ENCODE results near the gene HAUS7.

Gene HAUS7

GRCh38 chrX:153459986-153460385, 10.4 kb downstream of the HAUS7 start:
- Histone ChIP-seq H3K9ac (ENCODE audit: insufficient read length) (no peak overlapping the region), H3K9me3 (ENCODE audit: low read depth, low read length) (no peaks in the 10 kb centered on the region), H3K4me3 (no peak overlapping the region), H3K27ac (no peak overlapping the region), H3K36me3 (ENCODE audit: insufficient read depth, low read length) (peaks cover 6% of the 10 kb centered on the region; the same call in 1 of the 2 replicates)
- no peak for TF ChIP-seq POLR2AphosphoS5 (IDR thresholded peaks at IDR 0.05; ENCODE audit: borderline replicate concordance, low read depth, low read length)
- no peak for TF ChIP-seq EZH2 (IDR thresholded peaks at IDR 0.05)
- no peak for TF ChIP-seq FOXP2 (optimal IDR thresholded peaks at IDR 0.05; ENCODE audit: control extremely low read depth, extremely low read length, insufficient read depth)
- no peak for DNase-seq (ENCODE audit: low read depth, low spot score)

GRCh38 chrX:153458476-153458875, 11.9 kb downstream of the HAUS7 start:
- Histone ChIP-seq H3K9me3 (ENCODE audit: low read depth, low read length) (no peaks in the 10 kb centered on the region), H3K27ac (no peak overlapping the region)

GRCh38 chrX:153457827-153458466, 12.4 kb downstream of the HAUS7 start:
- Histone ChIP-seq H3K27ac (no peak overlapping the region), H3K36me3 (ENCODE audit: insufficient read depth, low read length) (peaks cover 6% of the 10 kb centered on the region; the same call in 1 of the 2 replicates), H3K4me3 (no peak overlapping the region), H3K9me3 (ENCODE audit: low read depth, low read length) (no peaks in the 10 kb centered on the region), H3K9ac (ENCODE audit: insufficient read length) (no peak overlapping the region)
- DNase-seq (ENCODE audit: low read depth, low spot score), result no peak
- no peak for TF ChIP-seq POLR2AphosphoS5 (IDR thresholded peaks at IDR 0.05; ENCODE audit: borderline replicate concordance, low read depth, low read length)
- no peak for TF ChIP-seq EZH2 (IDR thresholded peaks at IDR 0.05)
- no peak for TF ChIP-seq FOXP2 (optimal IDR thresholded peaks at IDR 0.05; ENCODE audit: control extremely low read depth, extremely low read length, insufficient read depth)

More at GRCh38 chrX:153458476-153458875, 11.9 kb downstream of the HAUS7 start:
- no peak for DNase-seq (ENCODE audit: low read depth, low spot score)
- H3K4me3 ChIP-seq, result no peak overlapping the region
- no peak overlapping the region for H3K9ac ChIP-seq (ENCODE audit: insufficient read length)
- TF ChIP-seq EZH2 (IDR thresholded peaks at IDR 0.05) (no peak), POLR2AphosphoS5 (IDR thresholded peaks at IDR 0.05; ENCODE audit: borderline replicate concordance, low read depth, low read length) (no peak), FOXP2 (optimal IDR thresholded peaks at IDR 0.05; ENCODE audit: control extremely low read depth, extremely low read length, insufficient read depth) (no peak)
- H3K36me3 ChIP-seq (ENCODE audit: insufficient read depth, low read length), result peaks cover 6% of the 10 kb centered on the region; the same call in 1 of the 2 replicates

- H3K4me3 ChIP-seq, result no peak overlapping the region
- no peak for DNase-seq (ENCODE audit: low read depth, low spot score)
- no peaks in the 10 kb centered on the region for H3K9me3 ChIP-seq (ENCODE audit: low read depth, low read length)
- no peak for TF ChIP-seq POLR2AphosphoS5 (IDR thresholded peaks at IDR 0.05; ENCODE audit: borderline replicate concordance, low read depth, low read length)
- TF ChIP-seq EZH2 (IDR thresholded peaks at IDR 0.05), result no peak
- no peak for TF ChIP-seq FOXP2 (optimal IDR thresholded peaks at IDR 0.05; ENCODE audit: control extremely low read depth, extremely low read length, insufficient read depth)
- no peak overlapping the region for H3K9ac ChIP-seq (ENCODE audit: insufficient read length)
- no peak overlapping the region for H3K27ac ChIP-seq
- H3K36me3 ChIP-seq (ENCODE audit: insufficient read depth, low read length), result peaks cover 6% of the 10 kb centered on the region; the same call in 1 of the 2 replicates
Measured at GRCh38 chrX:153457136-153457825, 13.1 kb downstream of the HAUS7 start.

- H3K9ac ChIP-seq (ENCODE audit: insufficient read length), result no peak overlapping the region
- H3K27ac ChIP-seq, result no peak overlapping the region
- no peak for DNase-seq (ENCODE audit: low read depth, low spot score)
- no peak overlapping the region for H3K4me3 ChIP-seq
- no peaks in the 10 kb centered on the region for H3K9me3 ChIP-seq (ENCODE audit: low read depth, low read length)
- TF ChIP-seq EZH2 (IDR thresholded peaks at IDR 0.05) (no peak), POLR2AphosphoS5 (IDR thresholded peaks at IDR 0.05; ENCODE audit: borderline replicate concordance, low read depth, low read length) (no peak), FOXP2 (optimal IDR thresholded peaks at IDR 0.05; ENCODE audit: control extremely low read depth, extremely low read length, insufficient read depth) (no peak)
- H3K36me3 ChIP-seq (ENCODE audit: insufficient read depth, low read length), result peaks cover 6% of the 10 kb centered on the region; the same call in 1 of the 2 replicates
Measured at GRCh38 chrX:153456704-153457103, 13.7 kb downstream of the HAUS7 start.

GRCh38 chrX:153456161-153456560, 14.2 kb downstream of the HAUS7 start:
- TF ChIP-seq EZH2 (IDR thresholded peaks at IDR 0.05), result no peak
- TF ChIP-seq POLR2AphosphoS5 (IDR thresholded peaks at IDR 0.05; ENCODE audit: borderline replicate concordance, low read depth, low read length), result no peak
- no peak for TF ChIP-seq FOXP2 (optimal IDR thresholded peaks at IDR 0.05; ENCODE audit: control extremely low read depth, extremely low read length, insufficient read depth)
- Histone ChIP-seq H3K4me3 (no peak overlapping the region), H3K9me3 (ENCODE audit: low read depth, low read length) (no peaks in the 10 kb centered on the region), H3K27ac (no peak overlapping the region), H3K9ac (ENCODE audit: insufficient read length) (no peak overlapping the region), H3K36me3 (ENCODE audit: insufficient read depth, low read length) (peaks cover 6% of the 10 kb centered on the region; the same call in 1 of the 2 replicates)
- DNase-seq (ENCODE audit: low read depth, low spot score), result no peak

DNA sequence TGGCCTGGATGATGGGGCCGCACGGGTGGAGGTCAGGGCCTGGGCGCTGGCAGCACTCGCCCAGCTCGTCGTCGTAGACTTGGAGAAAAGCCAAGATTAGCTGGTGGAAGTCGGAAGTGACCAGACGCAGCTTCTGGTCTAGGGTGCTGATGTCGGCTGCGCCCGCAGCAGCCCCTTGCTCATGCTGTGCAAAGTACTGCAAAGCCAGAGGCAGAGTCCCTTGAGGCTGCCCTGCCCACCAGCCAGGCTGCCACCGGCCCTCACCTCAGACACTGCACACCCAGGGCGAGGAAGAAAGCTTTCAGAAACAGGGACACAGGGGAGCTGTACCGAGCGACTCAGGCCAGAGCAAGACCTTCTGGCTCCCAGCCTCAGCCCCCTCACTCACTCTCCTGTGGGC, 14.8 kb downstream of the HAUS7 start:
- Histone ChIP-seq H3K4me3 (no peak overlapping the region), H3K9ac (ENCODE audit: insufficient read length) (no peak overlapping the region), H3K36me3 (ENCODE audit: insufficient read depth, low read length) (peaks cover 4% of the 10 kb centered on the region; the same call in 1 of the 2 replicates), H3K27ac (no peak overlapping the region), H3K9me3 (ENCODE audit: low read depth, low read length) (no peaks in the 10 kb centered on the region)
- no peak for TF ChIP-seq EZH2 (IDR thresholded peaks at IDR 0.05)
- no peak for TF ChIP-seq POLR2AphosphoS5 (IDR thresholded peaks at IDR 0.05; ENCODE audit: borderline replicate concordance, low read depth, low read length)
- no peak for DNase-seq (ENCODE audit: low read depth, low spot score)

DNA sequence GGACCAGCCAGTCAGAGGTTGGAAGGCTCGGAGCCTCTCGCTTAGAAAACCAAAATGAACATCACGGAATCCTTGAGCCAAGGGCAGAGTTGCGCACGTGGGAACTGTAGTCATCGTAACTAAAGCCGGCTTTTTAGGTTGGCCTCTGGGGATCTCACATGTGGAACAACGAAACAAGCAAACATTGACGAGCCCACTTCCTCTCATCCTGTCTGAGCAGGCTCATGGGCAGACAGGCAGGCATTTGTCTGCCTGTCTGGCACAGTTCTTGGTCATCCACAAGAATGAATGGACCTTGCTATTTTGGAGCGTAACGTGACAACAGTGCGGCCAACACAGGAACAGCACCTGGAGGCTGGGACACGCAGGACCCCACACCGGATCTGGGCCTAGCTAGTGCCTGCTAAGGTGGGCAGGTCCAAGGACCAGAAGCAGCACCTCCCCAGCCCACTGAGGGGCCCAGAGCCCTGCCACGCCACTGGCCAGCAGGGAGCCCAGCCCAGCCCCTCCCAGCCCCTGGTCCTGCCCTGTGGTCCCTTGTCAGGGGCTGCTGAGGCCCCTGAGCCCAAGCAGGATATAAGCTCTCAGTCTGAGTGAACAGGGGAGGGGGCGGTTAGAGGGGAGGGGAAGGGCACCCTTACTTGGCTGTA, 15.3 kb downstream of the HAUS7 start:
- no peak for DNase-seq (ENCODE audit: low read depth, low spot score)
- no peak overlapping the region for H3K27ac ChIP-seq
- TF ChIP-seq EZH2 (IDR thresholded peaks at IDR 0.05) (no peak), FOXP2 (optimal IDR thresholded peaks at IDR 0.05; ENCODE audit: control extremely low read depth, extremely low read length, insufficient read depth) (no peak), POLR2AphosphoS5 (IDR thresholded peaks at IDR 0.05; ENCODE audit: borderline replicate concordance, low read depth, low read length) (no peak)
- H3K4me3 ChIP-seq, result no peak overlapping the region
- no peak overlapping the region for H3K9ac ChIP-seq (ENCODE audit: insufficient read length)
- H3K9me3 ChIP-seq (ENCODE audit: low read depth, low read length), result no peaks in the 10 kb centered on the region
- peaks cover 4% of the 10 kb centered on the region; the same call in 1 of the 2 replicates for H3K36me3 ChIP-seq (ENCODE audit: insufficient read depth, low read length)

All from SK-N-MC (cell line).